A673 (cell line): ENCODE results near the gene EPS15. TPM values are rescaled to one million over a fixed set of nuclear protein-coding genes. Genes with fewer than 3 reads are reported as not detected.

ENCODE experiments used
- BruUV-seq: library from RNA; stranded (reverse); fragments of 400-500 nt; replicated peaks from 2 replicates; lab custom pipeline; 2021; lab: Mats Ljungman, UMichigan
- CTCF ChIA-PET: fragments of 300-600 bp; sonication (Branson Sonifier 250); formaldehyde crosslinking; loops from one replicate; lab custom pipeline; 2022; ENCODE audit warnings: antibody characterized with exemption; lab: Charles Lee
- POLR2A ChIA-PET: fragments of 300-600 bp; sonication (Branson Sonifier 250); formaldehyde crosslinking; loops from one replicate; lab custom pipeline; 2022; ENCODE audit warnings: antibody characterized with exemption; ENCODE audit not compliant: low non-redundant PET; lab: Charles Lee
- DNase-seq: peaks from one replicate; pipeline ENCODE4 v3.0.0-alpha.2; 2015; ENCODE audit warnings: low spot score
- H3K27ac ChIP-seq: fragments of 200-600 bp; sonication (generic); 2 replicates; pipeline ENCODE4 v1.5.1; 2016; ENCODE audit warnings: mixed run types, low read depth, mild to moderate bottlenecking, mixed read lengths, antibody characterized with exemption, low read length; ENCODE audit not compliant: poor library complexity, severe bottlenecking
- H3K27me3 ChIP-seq: fragments of 200-600 bp; sonication (generic); replicated peaks from 2 replicates; pipeline ENCODE4 v1.6.1; 2017; ENCODE audit warnings: mixed run types, low read depth, mild to moderate bottlenecking, mixed read lengths, antibody characterized with exemption, low read length; ENCODE audit not compliant: insufficient read depth, poor library complexity
- H3K36me3 ChIP-seq: fragments of 200-600 bp; sonication (generic); 2 replicates; pipeline ENCODE4 v1.6.1; 2016; ENCODE audit warnings: mixed run types, mild to moderate bottlenecking, mixed read lengths, antibody characterized with exemption, low read length; ENCODE audit not compliant: insufficient read depth, poor library complexity, severe bottlenecking
- H3K4me1 ChIP-seq: fragments of 200-600 bp; sonication (generic); 2 replicates; pipeline ENCODE4 v1.6.1; 2017; ENCODE audit warnings: mixed run types, mild to moderate bottlenecking, mixed read lengths, antibody characterized with exemption, low read length; ENCODE audit not compliant: insufficient read depth, poor library complexity, severe bottlenecking
- H3K4me3 ChIP-seq: fragments of 200-600 bp; sonication (generic); 2 replicates; pipeline ENCODE4 v1.5.1; 2016; ENCODE audit warnings: low read depth, mixed run types, mild to moderate bottlenecking, mixed read lengths, low read length; ENCODE audit not compliant: poor library complexity, severe bottlenecking
- H3K9me3 ChIP-seq: fragments of 200-600 bp; sonication (generic); 2 replicates; pipeline ENCODE4 v1.6.1; 2016; ENCODE audit warnings: mixed run types, low read depth, mild to moderate bottlenecking, mixed read lengths, antibody characterized with exemption, low read length; ENCODE audit not compliant: poor library complexity, severe bottlenecking
- EZH2 ChIP-seq: fragments of 200-600 bp; sonication (generic); IDR thresholded peaks from 2 replicates; pipeline ENCODE4 v1.6.1; 2017; ENCODE audit warnings: borderline replicate concordance, low read depth, mild to moderate bottlenecking, mixed read lengths, antibody characterized with exemption, low read length; ENCODE audit not compliant: poor library complexity, severe bottlenecking
- intact Hi-C: fragments of 100-400 bp; cut with micrococcal nuclease; formaldehyde crosslinking; loops from one replicate; pipeline ENCODE4 v1.10.0; 2022; ENCODE audit not compliant: unreplicated experiment
- total RNA-seq: library from RNA; stranded (reverse); gene quantifications from 2 replicates; pipeline ENCODE4 v1.2.3, GENCODE V29; 2021
- TF ChIP-seq, protein P1 (sequence below): fragments of 300-800, 200-600 bp; sonication (generic); conservative IDR thresholded peaks from 2 replicates; pipeline ENCODE4 v1.5.1; 2017; ENCODE audit warnings: low read depth, mild to moderate bottlenecking, antibody characterized with exemption, low read length, moderate library complexity, mixed read lengths

The EPS15 gene
- total RNA-seq, 1 experiment from 2014 or later = 50.6 TPM

DNA sequence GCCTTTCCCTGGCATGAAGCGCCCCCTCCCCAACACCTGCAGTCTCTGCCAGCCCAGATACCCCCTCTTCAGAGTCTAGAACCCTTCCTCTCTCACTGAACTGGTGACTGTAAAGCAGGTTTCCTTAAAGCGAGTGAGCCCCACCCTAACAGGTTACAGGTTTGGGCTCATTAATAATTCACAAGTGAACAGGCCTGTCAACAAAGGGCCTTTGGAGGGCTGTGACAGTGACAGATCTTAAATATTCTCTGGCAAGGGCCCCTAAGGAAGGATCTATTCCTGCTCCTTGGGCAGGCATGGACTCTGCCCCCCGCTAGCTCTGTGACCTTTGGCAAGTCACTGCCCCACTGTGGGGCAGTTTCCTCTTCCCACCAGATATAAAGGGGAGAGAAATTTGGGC, 183.1 kb downstream of the EPS15 start:
- peaks cover 9% of the 10 kb centered on the region for H3K4me1 ChIP-seq
- intact Hi-C loops = no loop called here
- ChIA-PET POLR2A (no interaction called here), CTCF (no interaction called here)
- DNase-seq = no peak
- no peaks in the 10 kb centered on the region for H3K27me3 ChIP-seq
- H3K4me3 ChIP-seq = no peak overlapping the region
- no peaks in the 10 kb centered on the region for H3K9me3 ChIP-seq
- H3K36me3 ChIP-seq = no peaks in the 10 kb centered on the region
- H3K27ac ChIP-seq = no peak overlapping the region
- TF ChIP-seq, protein P1, sequence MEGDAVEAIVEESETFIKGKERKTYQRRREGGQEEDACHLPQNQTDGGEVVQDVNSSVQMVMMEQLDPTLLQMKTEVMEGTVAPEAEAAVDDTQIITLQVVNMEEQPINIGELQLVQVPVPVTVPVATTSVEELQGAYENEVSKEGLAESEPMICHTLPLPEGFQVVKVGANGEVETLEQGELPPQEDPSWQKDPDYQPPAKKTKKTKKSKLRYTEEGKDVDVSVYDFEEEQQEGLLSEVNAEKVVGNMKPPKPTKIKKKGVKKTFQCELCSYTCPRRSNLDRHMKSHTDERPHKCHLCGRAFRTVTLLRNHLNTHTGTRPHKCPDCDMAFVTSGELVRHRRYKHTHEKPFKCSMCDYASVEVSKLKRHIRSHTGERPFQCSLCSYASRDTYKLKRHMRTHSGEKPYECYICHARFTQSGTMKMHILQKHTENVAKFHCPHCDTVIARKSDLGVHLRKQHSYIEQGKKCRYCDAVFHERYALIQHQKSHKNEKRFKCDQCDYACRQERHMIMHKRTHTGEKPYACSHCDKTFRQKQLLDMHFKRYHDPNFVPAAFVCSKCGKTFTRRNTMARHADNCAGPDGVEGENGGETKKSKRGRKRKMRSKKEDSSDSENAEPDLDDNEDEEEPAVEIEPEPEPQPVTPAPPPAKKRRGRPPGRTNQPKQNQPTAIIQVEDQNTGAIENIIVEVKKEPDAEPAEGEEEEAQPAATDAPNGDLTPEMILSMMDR = no peak
- TF ChIP-seq EZH2 = no peak
- no TSS peak for BruUV-seq

DNA sequence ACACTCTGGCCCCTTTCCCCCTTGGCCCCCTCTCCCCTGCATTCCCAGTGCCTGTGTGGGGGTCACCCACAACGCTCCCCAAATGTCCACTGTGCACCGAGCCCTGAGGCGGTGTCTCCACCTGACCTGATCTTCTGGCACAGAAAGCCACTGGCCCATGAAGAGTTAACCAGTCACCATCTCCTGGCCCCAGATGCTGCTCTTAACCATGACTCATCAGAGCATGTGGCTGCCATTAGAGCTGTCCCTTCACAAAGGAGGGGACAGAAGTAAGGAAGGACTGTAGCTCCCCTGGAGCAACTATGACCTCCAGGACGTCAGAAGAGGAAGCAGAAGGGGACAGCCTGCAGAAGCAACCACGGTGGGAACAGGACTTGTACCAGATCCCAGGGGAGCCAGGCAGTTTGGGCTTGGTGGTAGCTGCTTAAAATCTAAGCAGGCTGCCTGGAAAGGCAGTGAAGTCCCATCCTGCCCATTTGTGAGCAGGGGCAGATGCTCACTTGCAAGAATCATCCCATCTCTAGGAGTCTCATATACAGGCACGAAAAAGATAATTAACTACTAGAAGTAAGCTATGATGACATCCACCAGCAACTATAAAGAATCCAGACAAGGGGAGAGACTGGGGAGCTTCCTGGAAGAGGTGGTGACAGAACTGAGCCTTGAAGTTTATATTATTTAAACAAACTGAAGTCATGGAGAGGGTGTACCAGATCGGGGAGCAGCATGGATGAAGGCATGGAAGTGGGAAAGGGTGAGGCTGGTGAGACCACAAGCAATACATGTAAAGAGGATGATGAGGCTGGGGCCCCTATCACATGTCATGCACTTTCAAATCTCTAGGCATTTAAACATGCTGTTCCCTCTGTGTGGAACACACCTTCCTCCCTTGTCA, 187.6 kb downstream of the EPS15 start:
- peak overlapping the region; percentile 56 for H3K27ac ChIP-seq
- peaks cover 17% of the 10 kb centered on the region for H3K4me1 ChIP-seq
- intact Hi-C loops = no loop called here
- no TSS peak for BruUV-seq
- TF ChIP-seq, protein P1 = no peak
- no peak for TF ChIP-seq EZH2
- DNase-seq = peak; percentile 73
- H3K4me3 ChIP-seq = peak overlapping the region; percentile 47
- POLR2A ChIA-PET = no interaction called here
- H3K36me3 ChIP-seq = no peaks in the 10 kb centered on the region
- CTCF ChIA-PET = interaction anchor here (0.6 to 1.0 kb wide), 2 partner anchors 35 to 187 kb away, joined by 3 to 6 read pairs; partner anchors contain the start of gene EPS15
- H3K9me3 ChIP-seq = no peaks in the 10 kb centered on the region
- H3K27me3 ChIP-seq = no peaks in the 10 kb centered on the region

DNA sequence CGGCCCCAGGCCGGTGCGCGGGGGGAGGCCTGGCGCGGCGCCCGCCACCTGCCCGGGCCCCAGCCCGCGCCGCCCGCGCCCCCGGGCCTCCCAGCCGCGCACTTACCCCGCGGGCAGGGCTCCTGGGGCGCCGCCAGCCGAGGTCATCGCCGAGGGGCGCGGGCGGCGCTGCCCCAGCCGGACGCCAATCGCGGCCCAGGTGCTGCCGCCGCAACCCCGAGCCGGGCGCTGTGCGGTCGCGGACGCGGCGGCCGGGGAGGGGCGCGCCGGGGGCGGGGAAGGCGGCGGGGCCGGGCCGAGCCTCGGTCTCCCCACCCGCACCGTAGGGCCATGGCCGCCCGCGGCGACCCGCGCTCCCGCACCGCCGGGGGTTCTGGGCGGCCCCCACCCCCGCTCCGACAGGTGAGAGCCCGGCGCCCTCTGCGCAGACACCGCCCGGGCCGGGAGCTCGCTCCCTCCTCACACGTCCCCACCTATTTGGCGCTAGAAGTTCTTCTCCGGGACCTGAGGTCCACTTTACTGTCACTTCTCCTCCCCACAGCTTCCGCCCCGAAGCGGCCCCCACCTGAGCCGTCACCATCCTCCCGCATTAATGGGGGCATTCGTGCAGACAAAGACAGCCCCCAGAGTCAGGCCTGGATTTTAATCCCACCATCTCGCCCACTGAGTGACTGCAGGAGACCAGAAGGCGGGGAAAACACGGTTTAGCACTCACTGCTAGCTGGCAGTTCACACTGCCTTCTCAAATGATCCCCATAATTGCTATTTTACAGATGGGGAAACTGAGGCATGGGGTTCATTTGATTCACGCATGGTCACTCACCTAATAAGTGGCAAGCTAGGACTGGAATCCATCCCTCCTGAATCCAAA, 188.5 kb downstream of the EPS15 start, which contains the start of gene TTC39A:
TSS of gene TTC39A (minus strand) at position 232 of the 871 bp plus-strand sequence. CDS start at position 147, 85 bp downstream.
- Histone ChIP-seq H3K4me3 (peak within 1 kb of the TSS; percentile 47), H3K4me1 (peaks cover 17% of the 10 kb centered on the region), H3K27me3 (no peaks in the 10 kb centered on the region), H3K36me3 (no peaks in the 10 kb centered on the region), H3K9me3 (no peaks in the 10 kb centered on the region), H3K27ac (peak within 1 kb of the TSS; percentile 56)
- BruUV-seq = no TSS peak
- no peak for DNase-seq
- POLR2A ChIA-PET = no interaction called here
- intact Hi-C loops = no loop called here
- CTCF ChIA-PET = no interaction called here
- no peak for TF ChIP-seq EZH2
- TF ChIP-seq, protein P1 = no peak
